Measurements from ENCODE around the gene HEATR5A. TPM values are rescaled to one million over a fixed set of nuclear protein-coding genes. Genes with fewer than 3 reads are reported as not detected.

The HEATR5A gene
- total and polyA plus RNA-seq, 2 of the 13 experiments (the other 11 are each of a cell fraction or from before 2014, with no cell fraction given), result 36.4 to 105 TPM

GRCh38 chr14:31420319-31421111 is at the start of gene HEATR5A (continued):
- TF ChIP-seq ZNF382 (CRISPR knock-in tag; IDR thresholded peaks at IDR 0.05; ENCODE audit: borderline replicate concordance) (no peak), TRIM24 (CRISPR knock-in tag; IDR thresholded peaks at IDR 0.05) (no peak), MYPOP (CRISPR knock-in tag; IDR thresholded peaks at IDR 0.05) (peak; percentile 97), KLF12 (CRISPR knock-in tag; IDR thresholded peaks at IDR 0.05; ENCODE audit: borderline replicate concordance) (peak; percentile 100), IKZF5 (CRISPR knock-in tag; IDR thresholded peaks at IDR 0.05) (peak; percentile 98), SKIL (CRISPR knock-in tag; IDR thresholded peaks at IDR 0.05; ENCODE audit: borderline replicate concordance) (peak; percentile 96), ZNF280B (CRISPR knock-in tag; IDR thresholded peaks at IDR 0.05; ENCODE audit: borderline replicate concordance) (peak; percentile 95), PCBP1 (IDR thresholded peaks at IDR 0.05; ENCODE audit: borderline replicate concordance, low read depth, low read length) (peak; percentile 92), RCOR2 (CRISPR knock-in tag; IDR thresholded peaks at IDR 0.05) (peak; percentile 93), RBFOX2 (IDR thresholded peaks at IDR 0.05; ENCODE audit: low read depth, low read length) (peak; percentile 99), DMTF1 (CRISPR knock-in tag; IDR thresholded peaks at IDR 0.05) (peak; percentile 96), ZNF768 (CRISPR knock-in tag; IDR thresholded peaks at IDR 0.05) (peak; percentile 92), EHMT2 (IDR thresholded peaks at IDR 0.05; ENCODE audit: borderline replicate concordance, low read depth, low read length) (0 out of 2 replicates have a peak, but pooled peaks have one; percentile 1), ZBTB39 (CRISPR knock-in tag; IDR thresholded peaks at IDR 0.05) (peak; percentile 98)
